Gastrocnemius medialis (tissue), 4 donors: ENCODE data around the gene PPP1R13L. TPM values are rescaled to one million over a fixed set of nuclear protein-coding genes. Genes with fewer than 3 reads are reported as not detected.

Experiments
- ATAC-seq, 2 donors: fragments of 150-250 bp; one replicate each; pipeline ENCODE4 v1.9.1; 2016
- DNase-seq, 2 donors: peaks; one replicate each; pipeline ENCODE4 v3.0.0-alpha.2; 2019
- H3K27ac ChIP-seq, 4 donors: fragments of 200-600 bp; sonication (generic); 1 replicate in 1 of 4; 2 replicates in 3 of 4; pipeline ENCODE4 v1.5.1; 2016 to 2018; ENCODE audit warnings: mild to moderate bottlenecking in 2 of 4, moderate library complexity in 1 of 4
- H3K27me3 ChIP-seq, 3 donors: fragments of 200-600 bp; sonication (generic) in 2 of 3; 1 replicate in 1 of 3; 2 replicates in 2 of 3; pipeline versions ENCODE4 v1.5.1 to v1.6.0; 2016 to 2019; ENCODE audit warnings: mild to moderate bottlenecking in 1 of 3, moderate library complexity in 1 of 3
- H3K36me3 ChIP-seq, 2 donors: fragments of 200-600 bp; sonication (generic) in 1 of 2; one replicate each; pipeline ENCODE4 v1.5.1; 2017 to 2018
- H3K4me1 ChIP-seq, 2 donors: fragments of 200-600 bp; sonication (generic) in 1 of 2; one replicate each; pipeline ENCODE4 v1.5.1; 2016 to 2017; ENCODE audit warnings: mild to moderate bottlenecking in 2 of 2
- H3K4me3 ChIP-seq, 4 donors: fragments of 200-600 bp; sonication (generic) in 3 of 4; 1 replicate in 1 of 4; 2 replicates in 3 of 4; pipeline ENCODE4 v1.5.1; 2016 to 2019; ENCODE audit warnings: mild to moderate bottlenecking in 2 of 4
- H3K9me3 ChIP-seq, 3 donors: fragments of 200-600 bp; sonication (generic) in 2 of 3; 1 replicate in 1 of 3; 2 replicates in 2 of 3; pipeline ENCODE4 v1.5.1; 2016 to 2019
- POLR2A ChIP-seq, 2 donors: fragments of 450-650 bp; IDR thresholded peaks; one replicate each; pipeline ENCODE4 v1.6.1; 2017; ENCODE audit warnings: antibody characterized with exemption in 2 of 2, mild to moderate bottlenecking in 2 of 2, moderate library complexity in 2 of 2
- in situ Hi-C, 4 donors: fragments of 200-750 bp; cut with MboI; loops; one replicate each; pipeline versions ENCODE4 v1.15.0 to v1.8.0; 2017; ENCODE audit warnings: low sequenced_read_pairs in 4 of 4
- intact Hi-C: fragments of 100-400 bp; cut with DNase I; formaldehyde crosslinking; loops from one replicate; pipeline ENCODE4 v1.15.1; 2023; ENCODE audit warnings: low total_unique reads
- microRNA-seq, 2 donors: library from miRNA; unstranded; fragments of <30 nt; microRNA quantifications; one replicate each; pipeline ENCODE4, GENCODE V29; 2016; ENCODE audit warnings: borderline replicate concordance in 2 of 2
- total RNA-seq, 4 donors: library from RNA; depleted of rRNA; stranded (reverse); fragments of >200 nt; gene quantifications; one replicate each; pipeline versions ENCODE4 v1.1.0 to v1.2.3, GENCODE V29; 2016
- TF ChIP-seq, protein P1 (sequence below), 5 experiments: fragments of 450-650 bp in 3 of 5; fragments of 200-600 bp in 2 of 5; sonication (generic) in 2 of 5; IDR thresholded peaks in 4 of 5; conservative IDR thresholded peaks in 1 of 5; 1 replicate in 4 of 5; 2 replicates in 1 of 5; pipeline ENCODE4 v1.5.1; 2016 to 2019; ENCODE audit warnings: antibody characterized with exemption in 5 of 5, mild to moderate bottlenecking in 3 of 5, moderate library complexity in 3 of 5

Gene PPP1R13L
- total RNA-seq, 4 donors from 2014 or later = 1.1 to 6.9 (median 1.5) TPM

DNA sequence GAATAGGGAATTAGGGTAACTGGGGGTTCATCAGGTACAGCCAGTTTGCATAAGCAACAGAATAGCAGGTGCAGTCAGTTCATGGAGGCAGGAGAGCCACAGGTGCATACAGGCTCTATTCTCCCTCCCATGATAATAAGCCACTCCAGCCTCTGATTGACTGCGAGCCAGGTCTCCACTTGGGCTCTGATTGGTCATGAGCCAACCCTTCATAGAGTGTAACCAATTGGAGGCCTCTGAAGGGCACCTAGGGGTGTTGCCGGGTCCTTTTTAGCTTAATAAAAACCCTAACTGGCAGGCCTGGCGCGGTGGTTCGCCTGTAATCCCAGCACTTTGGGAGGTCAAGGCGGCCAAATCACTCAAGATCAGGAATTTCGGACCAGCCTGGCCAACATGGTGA, 73.5 kb downstream of the PPP1R13L start:
- Histone ChIP-seq H3K27me3 (no peaks in the 10 kb centered on the region), H3K36me3 (no peaks in the 10 kb centered on the region), H3K4me1 (peaks cover 12 to 16% of the 10 kb centered on the region in 2 donors), H3K9me3 (no peaks in the 10 kb centered on the region), H3K4me3 (no peak overlapping the region), H3K27ac (no peak overlapping the region)
- in situ Hi-C loops = no loop called here
- no peak for TF ChIP-seq POLR2A (IDR thresholded peaks at IDR 0.05)
- TF ChIP-seq, protein P1, sequence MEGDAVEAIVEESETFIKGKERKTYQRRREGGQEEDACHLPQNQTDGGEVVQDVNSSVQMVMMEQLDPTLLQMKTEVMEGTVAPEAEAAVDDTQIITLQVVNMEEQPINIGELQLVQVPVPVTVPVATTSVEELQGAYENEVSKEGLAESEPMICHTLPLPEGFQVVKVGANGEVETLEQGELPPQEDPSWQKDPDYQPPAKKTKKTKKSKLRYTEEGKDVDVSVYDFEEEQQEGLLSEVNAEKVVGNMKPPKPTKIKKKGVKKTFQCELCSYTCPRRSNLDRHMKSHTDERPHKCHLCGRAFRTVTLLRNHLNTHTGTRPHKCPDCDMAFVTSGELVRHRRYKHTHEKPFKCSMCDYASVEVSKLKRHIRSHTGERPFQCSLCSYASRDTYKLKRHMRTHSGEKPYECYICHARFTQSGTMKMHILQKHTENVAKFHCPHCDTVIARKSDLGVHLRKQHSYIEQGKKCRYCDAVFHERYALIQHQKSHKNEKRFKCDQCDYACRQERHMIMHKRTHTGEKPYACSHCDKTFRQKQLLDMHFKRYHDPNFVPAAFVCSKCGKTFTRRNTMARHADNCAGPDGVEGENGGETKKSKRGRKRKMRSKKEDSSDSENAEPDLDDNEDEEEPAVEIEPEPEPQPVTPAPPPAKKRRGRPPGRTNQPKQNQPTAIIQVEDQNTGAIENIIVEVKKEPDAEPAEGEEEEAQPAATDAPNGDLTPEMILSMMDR (IDR thresholded peaks at IDR 0.05 in 4 of 5, conservative IDR thresholded peaks at IDR 0.05 in 1 of 5) = no peak
- intact Hi-C loops = no loop called here
- DNase-seq (no peak), ATAC-seq (no peak)

Small RNAs within 50 kb of the gene (microRNA-seq; reads per million reads assigned to microRNA genes)
- gene MIR6088 = 0 reads per million in 2 donors

Other genes starting within 250 kb of the PPP1R13L start
- under 1 TPM in 1 of 4 donors, not detected in 3; 0.16 TPM for gene NKPD1, start 244.1 kb downstream of the PPP1R13L start, total RNA-seq
- 10 to 100 TPM; 18.4 to 29.2 (median 24.8) TPM for gene TRAPPC6A, start 226.8 kb downstream of the PPP1R13L start, total RNA-seq
- gene BLOC1S3, start 226.3 kb downstream of the PPP1R13L start, total RNA-seq = 10 to 100 TPM in 1 of 4 donors, 1 to 10 TPM in 3; 1.9 to 14.9 (median 5.8) TPM
- under 1 TPM in 2 of 4 donors, not detected in 2; 0.46 to 0.55 TPM for gene EXOC3L2, start 159.7 kb downstream of the PPP1R13L start, total RNA-seq
- 10 to 100 TPM; 12.2 to 42.5 (median 22.1) TPM for gene MARK4, start 153.8 kb downstream of the PPP1R13L start, total RNA-seq
- gene CKM, start 82.2 kb downstream of the PPP1R13L start, total RNA-seq = over 10,000 TPM; 18,507 to 37,792 (median 27,366) TPM
- gene KLC3, start 64.3 kb downstream of the PPP1R13L start, total RNA-seq = 1 to 10 TPM in 1 of 4 donors, not detected in 3; 2.7 TPM
- gene ERCC2, start 34.5 kb downstream of the PPP1R13L start, total RNA-seq = 1 to 10 TPM; 4.8 to 8.9 (median 7.2) TPM
- gene POLR1G, start 1.6 kb upstream of the PPP1R13L start, total RNA-seq = 1 to 10 TPM; 5.1 to 8.3 (median 5.8) TPM
- 100 to 1,000 TPM in 2 of 4 donors, 10 to 100 TPM in 2; 92.1 to 185 (median 103) TPM for gene ERCC1, start 18.8 kb upstream of the PPP1R13L start, total RNA-seq
- 1 to 10 TPM in 2 of 4 donors, under 1 TPM in 1, not detected in 1; 0.17 to 1.8 (median 1.6) TPM for gene FOSB, start 62.9 kb upstream of the PPP1R13L start, total RNA-seq
- 100 to 1,000 TPM in 2 of 4 donors, 10 to 100 TPM in 2; 51.8 to 140 (median 101) TPM for gene RTN2, start 92.0 kb upstream of the PPP1R13L start, total RNA-seq
- under 1 TPM in 1 of 4 donors, not detected in 3; 0.76 TPM for gene PPM1N, start 93.4 kb upstream of the PPP1R13L start, total RNA-seq
- 10 to 100 TPM; 10.2 to 18.2 (median 16.4) TPM for gene VASP, start 102.4 kb upstream of the PPP1R13L start, total RNA-seq
- gene OPA3, start 179.7 kb upstream of the PPP1R13L start, total RNA-seq = 10 to 100 TPM; 14.8 to 32.5 (median 20.3) TPM
- gene GPR4, start 197.1 kb upstream of the PPP1R13L start, total RNA-seq = 1 to 10 TPM in 3 of 4 donors, under 1 TPM in 1; 0.46 to 4.2 (median 2.2) TPM
- gene EML2, start 234.3 kb upstream of the PPP1R13L start, total RNA-seq = 1 to 10 TPM; 3.0 to 6.7 (median 4.8) TPM